Left lung (tissue), 10 donors: ENCODE data around the gene PLEKHG1. TPM values are rescaled to one million over a fixed set of nuclear protein-coding genes. Genes with fewer than 3 reads are reported as not detected.

ENCODE experiments used
- ATAC-seq: fragments of 200-7000 bp; cut with Tn5 transposase; one replicate; pipeline ENCODE4 v1.9.1; 2020; ENCODE audit warnings: moderate library complexity
- DNase-seq, 4 donors: peaks; one replicate each; pipeline ENCODE4 v3.0.0-alpha.2; 2013 to 2020
- H3K27ac ChIP-seq, 2 donors: fragments of 200-600 bp; sonication (generic) in 1 of 2; one replicate each; pipeline versions ENCODE4 v1.5.0 to v1.8.0; 2020 to 2021
- H3K27me3 ChIP-seq, 2 donors: fragments of 200-600 bp; sonication (generic) in 1 of 2; one replicate each; pipeline versions ENCODE4 v1.5.0 to v1.8.0; 2020 to 2021
- H3K36me3 ChIP-seq, 2 donors: fragments of 200-600 bp; sonication (generic) in 1 of 2; one replicate each; pipeline versions ENCODE4 v1.5.0 to v1.8.0; 2020 to 2021
- H3K4me1 ChIP-seq, 2 donors: fragments of 200-600 bp; one replicate each; pipeline ENCODE4 v1.8.0; 2021
- H3K4me3 ChIP-seq, 2 donors: fragments of 200-600 bp; sonication (generic) in 1 of 2; one replicate each; pipeline versions ENCODE4 v1.5.0 to v1.8.0; 2020 to 2021; ENCODE audit warnings: mild to moderate bottlenecking in 1 of 2
- H3K9me3 ChIP-seq, 2 donors: fragments of 200-600 bp; sonication (generic) in 1 of 2; one replicate each; pipeline versions ENCODE4 v1.5.0 to v1.8.0; 2020 to 2021
- CTCF ChIP-seq, 2 donors: fragments of 200-600 bp; sonication (generic) in 1 of 2; IDR thresholded peaks; one replicate each; pipeline versions ENCODE4 v1.5.0 to v1.8.0; 2021; ENCODE audit warnings: antibody characterized with exemption in 2 of 2
- intact Hi-C, 2 donors: fragments of 100-400 bp; cut with DNase I; formaldehyde crosslinking; loops; one replicate each; pipeline versions ENCODE4 v1.11.2 to v1.14.2; 2022
- polyA plus RNA-seq, 6 donors: library from polyadenylated mRNA; unstranded; fragments of 120-200 nt; gene quantifications; one replicate each; pipeline ENCODE4 v1.2.1, GENCODE V29; 2013; ENCODE audit not compliant: insufficient read length in 6 of 6
- total RNA-seq, 2 donors: library from RNA; stranded (reverse); fragmentation: NEBNext Ultra II Directional; extraction: Animal tissue kit (Norgen Biotek cat#: 25700); gene quantifications; one replicate each; pipeline ENCODE4 v1.2.1, GENCODE V29; 2021
- donor health status: DM: no; HTN: yes; CAD: no.
- donor health status: DM: no; HTN: no; CAD: no.

PLEKHG1 gene
- total and polyA plus RNA-seq, 8 donors: 16.7 to 34.2 (median 30.6) TPM

GRCh38 chr6:150560884-150561219 lies 38.8 kb upstream of the PLEKHG1 start:
- Histone ChIP-seq H3K4me1 (no peaks in the 10 kb centered on the region), H3K27me3 (no peaks in the 10 kb centered on the region), H3K4me3 (no peak overlapping the region), H3K36me3 (no peaks in the 10 kb centered on the region), H3K27ac (no peak overlapping the region), H3K9me3 (peaks cover 0 to 4% of the 10 kb centered on the region in 2 donors)
- no peak for ATAC-seq
- intact Hi-C loops: no loop called here
- no peak for DNase-seq
- no peak for TF ChIP-seq CTCF (IDR thresholded peaks at IDR 0.05)

GRCh38 chr6:150565945-150566344 lies 33.7 kb upstream of the PLEKHG1 start:
- intact Hi-C loops: no loop called here
- no peak for DNase-seq

GRCh38 chr6:150566486-150566885 lies 33.2 kb upstream of the PLEKHG1 start:
- no peak for DNase-seq
- TF ChIP-seq CTCF (IDR thresholded peaks at IDR 0.05): no peak
- Histone ChIP-seq H3K4me1 (no peaks in the 10 kb centered on the region), H3K9me3 (no peaks in the 10 kb centered on the region), H3K36me3 (no peaks in the 10 kb centered on the region), H3K27me3 (no peaks in the 10 kb centered on the region), H3K4me3 (no peak overlapping the region), H3K27ac (no peak overlapping the region)
- no peak for ATAC-seq
- intact Hi-C loops: no loop called here

More at GRCh38 chr6:150565945-150566344, 33.7 kb upstream of the PLEKHG1 start:
- no peak overlapping the region for H3K27ac ChIP-seq
- no peak for TF ChIP-seq CTCF (IDR thresholded peaks at IDR 0.05)
- H3K4me1 ChIP-seq: no peaks in the 10 kb centered on the region
- H3K27me3 ChIP-seq: no peaks in the 10 kb centered on the region
- H3K36me3 ChIP-seq: no peaks in the 10 kb centered on the region
- ATAC-seq: no peak
- H3K4me3 ChIP-seq: no peak overlapping the region
- no peaks in the 10 kb centered on the region for H3K9me3 ChIP-seq

GRCh38 chr6:150567380-150567779 lies 32.3 kb upstream of the PLEKHG1 start:
- H3K4me1 ChIP-seq: no peaks in the 10 kb centered on the region
- no peak for TF ChIP-seq CTCF (IDR thresholded peaks at IDR 0.05)
- H3K9me3 ChIP-seq: no peaks in the 10 kb centered on the region
- H3K36me3 ChIP-seq: no peaks in the 10 kb centered on the region
- H3K27ac ChIP-seq: no peak overlapping the region
- intact Hi-C loops: no loop called here
- H3K4me3 ChIP-seq: no peak overlapping the region
- no peaks in the 10 kb centered on the region for H3K27me3 ChIP-seq
- DNase-seq (peak in 1 of 4 donors; percentile 43), ATAC-seq (no peak)

- no peak for TF ChIP-seq CTCF (IDR thresholded peaks at IDR 0.05)
- H3K36me3 ChIP-seq: no peaks in the 10 kb centered on the region
- intact Hi-C loops: no loop called here
- no peaks in the 10 kb centered on the region for H3K4me1 ChIP-seq
- no peaks in the 10 kb centered on the region for H3K27me3 ChIP-seq
- H3K4me3 ChIP-seq: no peak overlapping the region
- H3K9me3 ChIP-seq: no peaks in the 10 kb centered on the region
- no peak for ATAC-seq
- no peak for DNase-seq
- H3K27ac ChIP-seq: no peak overlapping the region
Observed at GRCh38 chr6:150567823-150568383, 31.8 kb upstream of the PLEKHG1 start.
